NCI-H82 (cell line): ENCODE measurements around the gene DENND6A.
"Not testable (repeated sequence)": the region's sequence is repeated elsewhere in the genome, so short reads cannot be mapped to it uniquely, and the experiment has no call there.

Experiments
- DNase-seq: peaks from one replicate; lab custom pipeline; 2025; lab: John Stamatoyannopoulos, UW

DENND6A gene

GRCh38 chr3:57692133-57692395 lies 813 bp downstream of the DENND6A start:
- not testable (repeated sequence) for DNase-seq

DNA sequence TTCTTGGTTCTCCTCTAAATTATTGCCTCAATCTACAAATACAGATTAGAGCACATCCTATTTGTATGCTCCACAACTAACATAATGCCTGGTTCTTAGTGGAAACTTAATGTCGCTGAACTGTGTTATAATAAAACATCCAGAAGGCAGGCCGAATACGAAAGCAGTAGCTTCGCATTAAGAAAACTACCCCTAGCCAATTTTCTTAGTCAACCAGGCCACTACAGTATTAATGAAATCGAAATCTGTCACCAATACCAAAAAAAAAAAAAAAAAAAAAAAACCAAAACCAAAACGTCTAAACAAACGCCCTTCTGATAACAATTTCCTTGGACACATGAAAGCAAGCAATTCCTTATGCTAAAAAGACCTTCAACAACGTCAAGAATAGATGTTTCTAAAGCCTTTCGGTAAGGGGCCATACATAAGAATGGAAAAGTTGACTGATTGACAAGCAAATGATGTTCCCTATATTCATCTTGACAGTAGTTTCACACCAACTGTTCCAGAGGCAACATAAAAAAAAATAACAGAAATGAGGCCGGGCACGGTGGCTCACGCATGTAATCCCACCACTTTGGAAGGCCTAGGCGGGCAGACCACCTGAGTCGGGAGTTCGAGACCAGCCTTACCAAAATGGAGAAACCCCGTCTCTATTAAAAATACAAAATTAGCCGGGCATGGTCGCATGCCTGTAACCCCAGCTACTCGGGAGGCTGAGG lies 1.3 kb downstream of the DENND6A start:
- DNase-seq: no peak

DNA sequence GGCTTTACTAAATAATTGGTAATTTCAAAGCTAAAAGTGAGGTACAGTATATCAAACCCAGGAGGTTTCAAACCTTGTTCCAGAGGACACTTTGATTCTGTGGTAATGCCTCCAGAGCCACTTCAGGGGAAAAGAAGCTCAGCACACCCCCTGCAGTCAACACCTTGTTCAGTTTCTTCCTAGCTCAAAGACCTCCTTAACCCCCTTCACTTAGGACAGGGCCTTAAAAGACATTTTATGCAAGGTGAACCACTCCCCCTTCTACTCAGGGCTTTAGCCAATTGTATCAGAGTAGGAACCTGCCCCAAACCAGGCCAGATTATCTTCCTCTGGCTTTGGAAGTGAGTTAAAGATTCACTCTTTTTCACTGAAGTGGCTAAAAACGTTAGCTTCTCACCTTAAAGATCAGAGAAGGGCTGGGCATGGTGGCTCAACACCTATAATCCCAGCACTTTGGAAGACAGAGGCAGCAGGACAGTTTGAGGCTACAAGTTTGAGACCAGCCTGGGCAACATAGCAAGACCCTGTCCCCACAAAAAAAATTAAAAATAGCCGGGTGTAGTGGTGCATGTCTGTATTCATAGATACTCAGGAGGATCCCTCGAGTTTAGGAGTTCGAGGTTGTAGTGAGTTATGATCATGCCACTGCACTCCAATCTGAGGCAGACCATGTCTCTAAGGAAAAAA lies 3.4 kb downstream of the DENND6A start:
- peak; percentile 7 for DNase-seq

DNA sequence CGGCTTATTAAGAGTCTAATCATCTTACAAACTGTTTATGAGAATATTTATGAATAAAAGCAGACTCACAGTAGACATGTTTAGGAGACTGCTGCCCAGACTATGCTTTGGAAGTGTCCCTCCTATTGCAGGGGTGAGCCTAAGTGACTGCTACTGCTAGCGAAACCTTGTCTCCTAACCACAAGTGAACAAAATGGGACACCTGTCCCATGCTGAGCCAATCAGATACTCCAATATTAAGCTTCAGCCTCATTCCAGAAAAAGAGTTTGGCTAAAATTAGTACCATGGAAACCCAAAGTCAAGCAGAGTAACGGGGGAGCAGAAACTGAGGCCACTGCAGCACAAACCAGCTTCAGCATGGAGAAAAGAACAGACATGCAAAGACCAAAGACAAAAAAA lies 4.6 kb downstream of the DENND6A start:
- DNase-seq: no peak

GRCh38 chr3:57683286-57683685 lies 9.6 kb downstream of the DENND6A start:
- DNase-seq: no peak

DNA sequence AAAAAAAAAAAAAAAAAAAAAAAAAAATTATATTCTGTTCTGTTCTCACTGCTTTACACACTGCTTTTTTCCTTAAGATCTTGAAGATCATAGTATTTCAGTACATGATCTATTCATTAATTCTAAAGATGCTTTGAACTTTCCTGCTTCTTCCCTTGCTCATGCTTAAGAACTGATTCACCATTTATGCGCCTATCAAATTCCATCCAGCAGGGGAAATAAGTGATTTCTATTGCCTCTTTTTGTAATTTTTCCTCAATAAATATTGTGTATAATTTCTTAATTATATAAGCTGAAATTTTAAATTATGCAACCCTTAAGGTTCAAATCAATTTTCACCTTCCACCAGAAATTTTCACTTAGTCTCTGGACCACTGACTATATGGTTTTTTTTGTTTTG lies 10.6 kb downstream of the DENND6A start:
- no peak for DNase-seq

- no peak for DNase-seq
Measured at GRCh38 chr3:57681691-57682090, 11.2 kb downstream of the DENND6A start.

- DNase-seq: no peak
Measured at GRCh38 chr3:57680046-57680445, 12.8 kb downstream of the DENND6A start.

DNA sequence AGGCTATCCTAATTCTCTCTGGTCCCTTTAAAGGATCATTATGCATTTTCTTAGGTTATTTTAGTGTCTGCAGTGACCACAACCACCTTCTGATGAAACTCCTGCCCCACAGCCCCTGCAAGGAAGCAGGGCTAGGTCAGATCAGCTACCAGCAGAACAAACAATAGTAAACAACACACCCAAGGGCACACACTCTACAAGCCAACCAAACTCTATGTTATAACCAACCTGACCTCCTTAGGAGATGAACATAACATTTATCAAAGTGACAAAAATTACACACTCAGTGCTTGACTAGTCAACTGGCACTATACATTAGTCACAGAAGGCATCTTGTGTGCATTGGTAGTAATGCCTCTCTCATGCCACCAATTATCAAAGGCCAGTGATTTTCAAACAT lies 17.3 kb downstream of the DENND6A start:
- DNase-seq: no peak

DNA sequence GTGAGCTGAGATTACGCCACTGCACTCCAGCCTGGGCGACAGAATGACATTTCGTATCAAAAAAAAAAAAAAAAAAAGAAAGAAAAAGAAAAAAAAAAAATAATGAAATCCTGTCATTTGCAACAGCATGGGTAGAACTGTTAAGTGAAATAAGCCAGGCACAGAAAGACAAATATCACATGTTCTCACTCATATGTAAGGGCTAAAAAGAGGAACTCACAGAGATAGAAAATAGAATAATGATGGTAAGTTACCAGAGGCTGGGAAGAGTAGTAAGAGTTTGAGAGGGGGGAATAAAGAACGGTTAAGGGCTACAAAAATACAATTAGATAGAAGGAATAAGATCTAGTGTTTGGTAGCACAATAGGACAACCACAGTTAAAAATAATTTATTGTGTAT lies 19.7 kb downstream of the DENND6A start:
- no peak for DNase-seq

GRCh38 chr3:57670543-57670942 lies 22.3 kb downstream of the DENND6A start:
- no peak for DNase-seq

DNA sequence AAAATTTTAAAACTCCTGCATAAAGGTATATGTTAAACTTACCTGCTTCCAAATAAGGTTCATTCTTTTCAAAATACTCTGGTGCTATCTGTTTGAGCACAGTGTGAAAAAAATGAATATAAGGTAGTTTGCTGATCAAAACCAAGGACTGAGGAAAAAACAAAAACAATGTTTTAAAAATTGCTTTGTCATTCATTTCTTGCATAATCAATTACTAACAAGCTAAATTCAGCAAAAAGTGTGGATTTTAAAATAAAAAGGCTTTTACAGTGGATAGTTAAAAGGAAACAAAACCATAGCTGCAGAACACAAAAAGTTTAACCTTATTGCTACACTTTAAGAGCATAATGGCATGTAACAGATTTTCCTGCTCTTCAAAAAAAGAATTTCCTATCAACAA lies 31.5 kb downstream of the DENND6A start:
- no peak for DNase-seq

DNA sequence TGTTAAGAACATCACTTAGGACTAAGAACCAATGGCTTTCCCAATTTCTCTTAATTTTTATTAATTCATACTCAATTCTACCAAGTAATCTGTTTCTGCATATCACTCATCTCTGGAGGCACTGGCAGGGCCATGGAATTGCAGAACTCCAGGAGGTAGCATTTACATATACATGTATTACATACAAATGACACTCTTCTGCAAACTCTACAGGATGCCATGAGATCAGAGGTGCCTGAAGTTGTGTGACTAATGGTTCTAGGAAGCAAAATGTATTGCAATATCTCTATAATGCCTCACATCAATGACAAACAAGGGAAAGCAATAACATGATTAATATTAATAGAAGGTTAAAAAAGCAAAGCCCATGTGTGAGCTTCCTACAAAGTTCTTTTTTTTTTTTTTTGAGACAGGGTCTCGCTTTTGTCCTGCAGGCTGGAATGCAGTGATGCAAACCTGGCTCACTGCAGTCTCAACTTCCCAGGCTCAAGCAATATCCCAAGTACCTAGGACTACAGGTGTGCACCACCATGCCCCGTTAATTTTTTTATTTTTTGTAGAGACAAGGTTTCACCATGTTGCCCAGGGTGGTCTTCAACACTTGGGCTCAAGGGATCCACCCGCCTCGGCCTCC lies 33.0 kb downstream of the DENND6A start:
- no peak for DNase-seq

DNA sequence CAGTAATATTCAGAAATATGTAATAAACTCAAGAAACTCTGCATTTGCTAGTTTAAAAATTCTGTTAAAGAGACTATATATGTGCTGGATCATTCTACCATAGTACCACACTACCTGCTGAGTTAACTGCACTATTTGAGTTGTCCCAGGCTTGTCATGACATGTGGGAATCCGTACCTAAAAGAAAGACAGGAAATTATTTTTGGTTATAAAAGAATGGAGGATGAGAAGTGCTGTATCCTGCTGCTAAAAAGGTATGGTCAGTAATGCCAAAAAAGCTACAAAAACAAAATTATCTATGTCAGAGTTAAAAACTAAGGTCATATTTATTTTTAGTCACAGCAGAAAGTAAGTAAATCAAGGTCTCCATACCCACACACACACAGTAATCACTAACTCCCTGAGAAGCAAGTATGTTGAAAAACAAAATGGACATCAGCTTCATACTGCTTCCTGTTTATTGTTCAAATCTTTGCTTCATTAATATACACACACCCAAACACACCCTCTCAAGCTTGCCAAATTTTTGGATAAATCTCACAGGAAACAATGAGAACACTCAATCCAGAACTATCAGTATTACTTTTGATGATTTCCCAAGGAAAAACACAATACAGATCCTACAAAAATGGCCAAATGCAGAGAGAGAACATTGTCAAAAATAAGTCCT lies 33.7 kb downstream of the DENND6A start:
- no peak for DNase-seq

- no peak for DNase-seq
Measured at GRCh38 chr3:57658536-57658935, 34.3 kb downstream of the DENND6A start.

DNA sequence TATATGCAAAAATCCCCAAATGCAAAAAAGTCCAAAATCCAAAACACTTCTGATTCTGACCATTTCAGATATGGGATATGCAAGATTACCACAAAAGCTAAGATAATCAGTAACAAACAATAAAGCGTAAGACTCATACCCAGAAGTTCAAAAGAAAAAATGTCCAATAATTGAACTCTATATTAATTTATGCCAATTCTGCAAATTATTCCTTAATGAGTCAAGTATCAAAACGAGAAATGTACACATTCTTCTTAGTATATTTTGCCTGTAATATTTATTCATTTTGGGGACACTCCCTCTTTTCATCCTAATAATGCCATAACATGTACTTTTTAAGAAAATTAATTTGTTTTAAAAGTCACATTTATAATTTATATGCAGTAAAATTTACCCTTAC lies 37.1 kb downstream of the DENND6A start:
- no peak for DNase-seq

DNA sequence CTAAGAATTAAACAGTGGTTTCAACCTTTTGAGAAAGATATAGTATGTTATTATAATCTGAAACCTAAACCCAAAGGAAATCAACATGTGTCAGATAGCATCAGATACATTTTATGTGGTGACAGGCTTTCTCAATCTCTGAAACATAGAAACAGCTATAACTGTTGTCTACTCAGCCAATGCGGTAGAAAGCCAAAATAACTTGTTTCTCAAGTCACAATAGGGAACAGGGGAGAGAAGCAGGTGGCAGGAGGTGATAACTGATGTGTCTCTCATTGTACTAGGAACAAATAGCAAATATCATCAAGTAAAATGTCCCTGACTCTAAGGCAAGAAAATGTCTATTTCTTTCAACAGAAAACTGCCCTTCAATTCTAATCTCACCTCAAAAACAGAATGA lies 38.6 kb downstream of the DENND6A start:
- no peak for DNase-seq

DNA sequence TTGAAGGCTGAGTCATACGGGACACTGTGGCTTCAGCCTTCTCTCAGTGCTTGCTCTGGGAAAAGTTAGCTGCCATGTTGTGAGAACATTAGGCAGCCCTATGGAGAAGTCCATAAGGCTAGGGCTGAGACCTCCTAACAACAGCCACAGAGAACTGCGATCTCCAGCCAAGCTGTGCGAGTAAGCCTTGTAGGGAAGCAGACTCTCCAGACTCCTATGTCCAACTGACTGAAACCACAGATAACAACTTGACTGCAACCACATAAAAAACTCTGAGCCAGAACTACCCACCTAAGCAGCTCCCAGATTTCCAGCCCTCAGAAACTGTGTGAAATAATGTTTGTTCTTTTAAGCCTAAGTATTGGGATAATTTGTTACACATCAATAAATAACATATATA lies 40.7 kb downstream of the DENND6A start:
- DNase-seq: no peak

GRCh38 chr3:57647292-57647940 lies 45.5 kb downstream of the DENND6A start:
- no peak for DNase-seq

DNA sequence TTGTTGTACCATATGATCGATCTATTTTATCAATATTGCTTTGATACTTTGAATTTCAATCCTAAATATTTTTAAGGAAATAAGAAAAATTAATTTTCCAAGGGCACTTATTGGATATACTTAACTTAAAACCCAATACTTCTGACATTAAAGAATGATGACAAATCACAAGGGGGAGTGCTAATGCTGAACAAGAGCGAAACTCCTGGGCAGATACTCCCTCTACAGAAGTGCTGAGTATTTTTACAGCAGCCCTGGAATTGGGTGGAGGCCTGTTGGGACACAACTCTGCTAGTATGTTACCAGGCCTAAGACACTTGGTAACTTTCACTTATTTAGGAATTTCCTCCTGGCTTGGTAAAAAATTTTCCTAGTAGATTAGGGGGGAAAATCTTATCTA lies 46.2 kb downstream of the DENND6A start:
- DNase-seq: no peak

DNA sequence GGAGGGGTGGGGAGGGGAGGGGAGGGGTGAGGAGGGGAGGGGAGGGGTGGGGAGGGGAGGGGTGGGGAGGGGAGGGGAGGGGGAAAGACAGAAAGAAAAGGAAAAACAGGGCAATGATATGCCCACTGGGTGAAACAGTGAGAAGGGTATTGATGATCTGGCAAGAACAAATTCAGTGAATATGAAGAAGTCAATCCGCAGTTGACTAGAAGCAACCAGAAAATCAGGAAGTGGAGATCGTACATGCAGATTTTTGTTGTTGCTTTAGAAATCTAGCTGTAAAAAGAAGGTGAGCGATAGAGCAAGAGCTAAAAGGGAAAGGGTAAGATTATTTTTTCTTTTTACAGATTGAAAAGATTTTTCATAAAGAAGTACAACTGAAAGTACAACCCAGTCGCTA lies 48.1 kb downstream of the DENND6A start:
- DNase-seq: no peak

DNA sequence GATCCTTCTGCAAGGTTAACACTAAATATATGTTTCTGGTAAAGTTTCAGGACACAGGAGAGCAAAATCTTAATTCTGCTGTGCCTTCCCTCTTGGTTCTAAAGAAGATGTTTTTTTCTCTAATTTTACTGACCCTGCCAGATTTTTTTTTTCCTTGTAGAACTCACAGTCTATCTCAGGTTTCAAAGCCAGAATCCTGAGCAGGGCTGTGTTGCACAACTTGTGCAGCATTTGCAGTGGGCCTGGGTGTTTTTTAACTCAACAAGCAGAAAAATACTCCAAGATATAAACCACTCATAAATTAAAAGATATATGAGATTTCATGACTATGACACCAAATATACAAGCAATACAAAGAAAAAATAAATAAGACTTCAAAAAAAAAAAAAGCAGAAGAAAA lies 55.5 kb downstream of the DENND6A start:
- no peak for DNase-seq

GRCh38 chr3:57634259-57634658 lies 58.6 kb downstream of the DENND6A start:
- not testable (repeated sequence) for DNase-seq
